ENCODE measurements around the gene ZCCHC17. TPM values are rescaled to one million over a fixed set of nuclear protein-coding genes. Genes with fewer than 3 reads are reported as not detected.
"Not testable (repeated sequence)": the region's sequence is repeated elsewhere in the genome, so short reads cannot be mapped to it uniquely, and the experiment has no call there.

Gene ZCCHC17
- total and polyA plus RNA-seq, 9 donors, result 25.4 to 36.8 (median 27.5) TPM

DNA sequence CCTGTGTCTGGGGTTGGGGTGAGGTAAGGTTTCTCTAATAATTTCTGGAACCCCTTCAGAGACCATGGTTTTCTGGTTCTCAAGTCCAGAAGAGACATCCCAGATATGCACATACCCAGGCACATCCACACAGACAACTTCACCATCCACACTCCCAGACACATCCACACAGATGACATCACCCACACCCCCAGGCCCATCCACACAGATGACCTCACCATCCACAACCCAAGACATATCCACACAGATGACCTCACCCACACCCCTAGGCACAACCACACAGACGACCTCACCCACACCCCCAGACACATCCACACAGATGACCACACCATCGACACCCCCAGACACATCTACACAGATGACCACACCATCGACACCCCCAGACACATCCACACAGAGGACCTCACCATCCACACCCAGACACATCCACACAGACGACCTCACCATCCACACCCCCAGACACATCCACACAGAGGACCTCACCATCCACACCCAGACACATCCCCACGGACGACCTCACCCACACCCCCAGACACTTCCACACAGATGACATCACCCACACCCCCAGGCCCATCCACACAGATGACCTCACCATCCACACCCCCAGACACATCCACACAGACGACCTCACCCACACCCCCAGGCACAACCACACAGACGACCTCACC is 89.9 kb downstream of the ZCCHC17 start:
- not testable (repeated sequence) for H3K36me3 ChIP-seq (ENCODE audit: control insufficient read depth, insufficient read depth, low read length); H3K27ac ChIP-seq (ENCODE audit: low read length); H3K4me3 ChIP-seq (ENCODE audit: low read length); H3K9me3 ChIP-seq (replicated peaks; ENCODE audit: control insufficient read depth, low read depth, low read length); H3K27me3 ChIP-seq (ENCODE audit: control insufficient read depth, insufficient read depth, low read length); DNase-seq
- peaks cover 16% of the 10 kb centered on the region for H3K4me1 ChIP-seq (ENCODE audit: control insufficient read depth, insufficient read depth, low read length)
- 75% methylated on average over 4 of the region's 8 CpGs for WGBS (ENCODE audit: insufficient coverage)

DNA sequence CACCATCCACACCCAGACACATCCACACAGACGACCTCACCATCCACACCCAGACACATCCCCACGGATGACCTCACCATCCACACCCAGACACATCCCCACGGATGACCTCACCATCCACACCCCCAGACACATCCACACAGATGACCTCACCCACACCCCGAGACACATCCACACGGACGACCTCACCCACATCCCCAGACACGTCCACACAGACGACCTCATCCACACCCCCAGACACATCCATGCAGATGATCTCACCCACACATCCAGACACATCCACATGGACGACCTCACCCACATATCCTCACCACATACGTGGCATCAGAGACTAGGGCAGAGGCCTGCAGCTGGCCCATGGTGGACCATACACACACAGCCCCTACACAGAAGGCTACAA is 90.8 kb downstream of the ZCCHC17 start:
- H3K27me3 ChIP-seq (ENCODE audit: control insufficient read depth, insufficient read depth, low read length), result no peaks in the 10 kb centered on the region
- H3K4me3 ChIP-seq (ENCODE audit: low read length), result no peak overlapping the region
- H3K9me3 ChIP-seq (replicated peaks; ENCODE audit: control insufficient read depth, low read depth, low read length), result no peaks in the 10 kb centered on the region
- no peak for DNase-seq
- H3K27ac ChIP-seq (ENCODE audit: low read length), result no peak overlapping the region
- WGBS (ENCODE audit: insufficient coverage), result 61% methylated on average over 10 of the region's 10 CpGs
- no peaks in the 10 kb centered on the region for H3K36me3 ChIP-seq (ENCODE audit: control insufficient read depth, insufficient read depth, low read length)
- peaks cover 7% of the 10 kb centered on the region for H3K4me1 ChIP-seq (ENCODE audit: control insufficient read depth, insufficient read depth, low read length)

DNA sequence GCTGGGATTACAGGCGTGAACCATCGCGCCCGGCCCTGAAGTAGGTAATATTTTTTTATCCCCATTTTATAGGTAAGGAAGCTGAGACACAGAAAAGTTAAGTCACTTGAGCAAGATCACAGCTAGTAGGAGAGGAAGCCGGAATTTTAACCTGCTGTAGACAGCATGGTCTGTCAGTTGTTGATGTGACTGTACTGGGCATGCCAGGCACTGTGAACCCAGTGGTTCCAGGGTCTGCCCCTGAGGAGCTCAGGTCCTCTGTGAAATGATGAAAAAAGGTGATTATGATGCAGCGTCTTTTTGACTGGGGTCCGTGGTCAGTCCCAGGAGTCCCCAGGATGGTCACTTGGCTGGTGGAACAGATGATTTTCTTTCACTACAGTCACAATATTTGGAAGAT is 92.8 kb downstream of the ZCCHC17 start:
- H3K4me3 ChIP-seq (ENCODE audit: low read length), result no peak overlapping the region
- H3K36me3 ChIP-seq (ENCODE audit: control insufficient read depth, insufficient read depth, low read length), result no peaks in the 10 kb centered on the region
- peaks cover 5% of the 10 kb centered on the region for H3K4me1 ChIP-seq (ENCODE audit: control insufficient read depth, insufficient read depth, low read length)
- H3K27me3 ChIP-seq (ENCODE audit: control insufficient read depth, insufficient read depth, low read length), result no peaks in the 10 kb centered on the region
- DNase-seq, result no peak
- 92% methylated on average over 1 of the region's 7 CpGs for WGBS (ENCODE audit: insufficient coverage)
- no peaks in the 10 kb centered on the region for H3K9me3 ChIP-seq (replicated peaks; ENCODE audit: control insufficient read depth, low read depth, low read length)
- no peak overlapping the region for H3K27ac ChIP-seq (ENCODE audit: low read length)

DNA sequence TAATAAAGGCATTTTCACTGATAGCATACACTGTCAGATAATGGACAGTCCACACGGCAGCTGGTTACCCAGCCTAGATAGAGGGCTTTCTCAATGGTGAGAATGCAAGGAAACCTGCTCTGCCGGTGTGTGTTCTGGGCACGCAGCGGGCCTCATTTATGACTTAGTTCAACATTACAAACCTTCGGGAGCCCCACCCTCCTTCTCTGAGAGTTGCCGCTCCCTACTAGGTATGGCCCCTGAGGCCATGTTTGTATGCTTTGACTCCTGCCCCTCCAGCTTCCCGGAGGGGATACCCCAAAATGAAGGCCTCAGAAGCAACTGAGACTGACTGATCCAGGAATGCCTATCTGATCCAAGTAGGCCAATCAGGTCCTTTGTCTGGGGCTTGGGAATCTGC is 93.2 kb downstream of the ZCCHC17 start:
- no peak for DNase-seq
- H3K9me3 ChIP-seq (replicated peaks; ENCODE audit: control insufficient read depth, low read depth, low read length), result no peaks in the 10 kb centered on the region
- H3K27ac ChIP-seq (ENCODE audit: low read length), result no peak overlapping the region
- no peak overlapping the region for H3K4me3 ChIP-seq (ENCODE audit: low read length)
- 82% methylated on average over 2 of the region's 7 CpGs for WGBS (ENCODE audit: insufficient coverage)
- no peaks in the 10 kb centered on the region for H3K27me3 ChIP-seq (ENCODE audit: control insufficient read depth, insufficient read depth, low read length)
- no peaks in the 10 kb centered on the region for H3K36me3 ChIP-seq (ENCODE audit: control insufficient read depth, insufficient read depth, low read length)
- H3K4me1 ChIP-seq (ENCODE audit: control insufficient read depth, insufficient read depth, low read length), result peaks cover 8% of the 10 kb centered on the region

DNA sequence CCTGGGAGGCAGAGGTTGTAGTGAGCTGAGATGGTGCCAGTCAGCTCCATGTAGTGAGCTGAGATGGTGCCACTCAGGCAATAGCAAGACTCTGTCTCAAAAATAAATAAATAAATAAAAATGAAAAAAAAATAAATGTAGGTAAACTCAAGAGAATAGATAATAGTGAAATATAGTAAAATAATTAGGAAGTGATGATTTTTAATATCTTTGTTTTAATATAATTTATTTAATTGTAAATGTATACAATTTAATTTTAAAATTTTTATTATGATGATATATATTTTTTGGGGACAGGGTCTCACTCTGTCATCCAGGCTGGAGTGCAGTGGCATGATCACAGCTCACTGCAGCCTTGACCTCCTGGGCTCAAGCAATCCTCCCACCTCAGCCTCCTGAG is 96.6 kb downstream of the ZCCHC17 start:
- no peaks in the 10 kb centered on the region for H3K36me3 ChIP-seq (ENCODE audit: control insufficient read depth, insufficient read depth, low read length)
- H3K27ac ChIP-seq (ENCODE audit: low read length), result no peak overlapping the region
- peaks cover 8% of the 10 kb centered on the region for H3K4me1 ChIP-seq (ENCODE audit: control insufficient read depth, insufficient read depth, low read length)
- no peak overlapping the region for H3K4me3 ChIP-seq (ENCODE audit: low read length)
- no peaks in the 10 kb centered on the region for H3K9me3 ChIP-seq (replicated peaks; ENCODE audit: control insufficient read depth, low read depth, low read length)
- DNase-seq, result no peak
- no peaks in the 10 kb centered on the region for H3K27me3 ChIP-seq (ENCODE audit: control insufficient read depth, insufficient read depth, low read length)

DNA sequence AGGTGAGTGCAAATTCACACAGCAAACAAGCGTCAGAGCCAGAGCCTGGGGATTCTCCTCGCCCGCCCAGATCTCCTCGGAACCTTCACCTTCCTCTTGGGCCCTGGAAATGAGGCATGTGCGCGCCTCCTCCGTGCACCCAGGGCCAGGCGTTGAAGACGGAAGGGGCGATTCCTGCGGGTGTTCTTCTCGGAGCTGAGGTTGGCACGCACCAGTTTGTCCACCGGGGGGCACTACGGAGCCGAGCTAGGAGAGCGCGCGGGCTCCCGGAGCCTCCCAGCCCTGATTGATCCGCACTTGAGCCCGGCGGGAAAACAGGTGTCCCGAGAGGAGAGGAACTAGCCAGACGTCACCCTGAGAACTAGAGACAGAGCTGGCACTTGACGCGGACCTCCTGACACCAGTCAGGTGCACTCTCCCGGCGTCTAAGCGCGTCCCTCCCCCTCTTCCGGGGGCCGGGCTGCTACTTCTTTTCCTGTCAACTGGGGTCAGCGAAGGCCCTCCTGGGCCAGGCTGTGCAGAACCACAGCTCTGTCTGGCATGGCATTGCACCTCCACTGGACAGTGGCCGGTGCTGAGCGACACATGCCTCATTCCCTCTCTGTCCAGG is 97.9 kb downstream of the ZCCHC17 start:
- no peaks in the 10 kb centered on the region for H3K36me3 ChIP-seq (ENCODE audit: control insufficient read depth, insufficient read depth, low read length)
- peak overlapping the region; percentile 69 for H3K27ac ChIP-seq (ENCODE audit: low read length)

DNA sequence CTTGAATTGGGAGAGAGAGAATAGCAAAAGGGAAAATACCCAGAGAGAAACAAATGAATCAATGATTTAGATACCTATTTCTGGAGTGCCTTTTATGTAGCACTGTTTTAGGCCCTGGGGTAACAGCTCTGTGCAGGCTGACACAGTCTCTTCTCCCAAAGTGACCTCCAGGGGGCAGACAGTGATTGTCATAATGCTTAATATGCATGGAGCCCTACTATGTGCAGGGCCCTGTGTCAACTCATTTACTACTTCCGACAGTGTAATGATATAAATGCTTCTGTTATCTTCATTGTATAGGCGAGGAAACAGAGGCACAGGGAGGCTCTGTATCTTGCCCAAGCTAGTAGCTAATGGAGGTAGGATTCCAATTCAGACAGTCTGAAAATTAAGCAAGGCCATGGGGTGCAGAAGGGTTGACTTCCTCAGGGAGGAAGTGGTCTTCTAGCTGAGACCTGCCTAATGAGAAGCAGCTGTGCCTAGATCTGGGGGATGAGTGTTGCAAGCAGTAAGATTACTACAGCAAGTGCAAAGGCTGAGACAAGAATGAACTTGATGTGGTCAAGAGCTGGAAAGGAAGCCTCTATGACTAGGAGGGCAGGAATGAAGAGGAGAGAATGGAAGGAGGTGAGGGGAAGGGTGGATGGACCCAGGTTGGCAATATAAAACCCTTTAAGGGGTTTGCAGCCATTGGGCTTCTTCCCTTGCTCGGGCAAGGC is 100.0 kb downstream of the ZCCHC17 start:
- H3K36me3 ChIP-seq (ENCODE audit: control insufficient read depth, insufficient read depth, low read length), result no peaks in the 10 kb centered on the region
- no peak for DNase-seq
- H3K9me3 ChIP-seq (replicated peaks; ENCODE audit: control insufficient read depth, low read depth, low read length), result no peaks in the 10 kb centered on the region
- H3K27ac ChIP-seq (ENCODE audit: low read length), result no peak overlapping the region
- H3K4me3 ChIP-seq (ENCODE audit: low read length), result no peak overlapping the region
- H3K27me3 ChIP-seq (ENCODE audit: control insufficient read depth, insufficient read depth, low read length), result no peaks in the 10 kb centered on the region
- WGBS (ENCODE audit: insufficient coverage), result 60% methylated on average over 1 of the region's 3 CpGs
- peaks cover 8% of the 10 kb centered on the region for H3K4me1 ChIP-seq (ENCODE audit: control insufficient read depth, insufficient read depth, low read length)

More for the DNA sequence above, 97.9 kb downstream of the ZCCHC17 start:
- Histone ChIP-seq H3K4me3 (ENCODE audit: low read length) (peak overlapping the region; percentile 27), H3K9me3 (replicated peaks; ENCODE audit: control insufficient read depth, low read depth, low read length) (no peaks in the 10 kb centered on the region), H3K27me3 (ENCODE audit: control insufficient read depth, insufficient read depth, low read length) (no peaks in the 10 kb centered on the region), H3K4me1 (ENCODE audit: control insufficient read depth, insufficient read depth, low read length) (peaks cover 8% of the 10 kb centered on the region)
- WGBS (ENCODE audit: insufficient coverage), result under 1% methylated on average over 33 of the region's 36 CpGs
- peak; percentile 91 for DNase-seq

DNA sequence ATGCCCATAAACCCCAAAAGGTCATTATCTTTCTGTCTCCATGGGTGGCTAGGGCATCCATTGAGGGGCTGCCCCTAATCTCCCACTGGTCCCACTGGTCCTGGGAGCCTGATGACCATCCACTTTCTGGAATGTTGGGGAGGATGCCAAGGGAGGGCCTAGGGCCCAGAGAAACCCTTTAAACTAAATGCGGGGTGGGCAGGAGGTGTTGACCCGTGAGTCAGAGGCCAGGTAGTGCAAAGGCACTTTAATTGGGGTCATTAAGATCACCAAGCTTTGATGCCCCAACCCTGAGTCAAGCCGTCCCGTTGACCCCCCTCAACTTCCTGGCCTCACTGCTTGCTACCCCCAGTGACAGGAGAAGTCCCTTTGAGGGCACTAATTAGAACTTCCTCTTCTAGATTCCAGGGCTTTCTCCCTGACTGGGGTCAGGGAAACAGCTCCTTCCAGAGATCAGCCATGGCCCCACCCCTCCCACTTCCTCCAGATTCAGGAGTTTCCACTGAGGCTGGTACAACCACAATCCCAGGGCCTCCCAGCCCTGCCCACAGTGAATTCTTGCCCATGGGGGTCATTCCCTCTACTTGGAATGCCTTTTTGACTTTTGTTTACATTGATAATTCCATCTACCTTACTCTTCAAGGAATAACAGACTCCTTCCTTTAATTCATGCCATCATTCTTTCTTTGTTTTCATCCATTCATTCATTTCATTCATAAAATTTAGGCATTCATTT is 100.7 kb downstream of the ZCCHC17 start:
- Histone ChIP-seq H3K36me3 (ENCODE audit: control insufficient read depth, insufficient read depth, low read length) (no peaks in the 10 kb centered on the region), H3K27me3 (ENCODE audit: control insufficient read depth, insufficient read depth, low read length) (no peaks in the 10 kb centered on the region)
- whole genome bisulfite sequencing (ENCODE audit: insufficient coverage), result 27% methylated on average over 4 of the region's 4 CpGs

DNA sequence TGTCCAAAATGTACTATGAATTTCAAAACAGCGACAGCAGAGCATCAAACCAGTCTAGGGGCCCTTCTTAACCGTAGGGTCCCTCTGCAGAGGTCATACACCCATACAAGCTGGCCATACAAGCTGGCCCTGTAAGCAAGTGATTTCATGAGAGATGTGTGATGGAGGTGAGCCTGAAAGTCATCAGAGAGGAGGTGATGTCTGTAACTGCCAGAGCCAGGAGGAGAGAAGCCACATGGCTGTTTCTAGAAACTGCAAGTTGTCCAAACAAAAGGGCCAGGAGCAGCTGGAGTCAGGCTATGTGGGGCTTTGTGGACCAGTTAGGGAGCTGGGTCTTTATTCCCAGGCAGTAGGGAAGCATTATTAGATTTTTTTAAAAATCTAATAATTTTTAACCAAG is 101.4 kb downstream of the ZCCHC17 start:
- Histone ChIP-seq H3K36me3 (ENCODE audit: control insufficient read depth, insufficient read depth, low read length) (no peaks in the 10 kb centered on the region), H3K9me3 (replicated peaks; ENCODE audit: control insufficient read depth, low read depth, low read length) (no peaks in the 10 kb centered on the region), H3K4me1 (ENCODE audit: control insufficient read depth, insufficient read depth, low read length) (peaks cover 8% of the 10 kb centered on the region), H3K4me3 (ENCODE audit: low read length) (no peak overlapping the region), H3K27ac (ENCODE audit: low read length) (no peak overlapping the region), H3K27me3 (ENCODE audit: control insufficient read depth, insufficient read depth, low read length) (no peaks in the 10 kb centered on the region)
- DNase-seq, result no peak
- WGBS (ENCODE audit: insufficient coverage), result 100% methylated on average over 1 of the region's 2 CpGs

More for the DNA sequence above, 100.7 kb downstream of the ZCCHC17 start:
- no peak overlapping the region for H3K4me3 ChIP-seq (ENCODE audit: low read length)
- DNase-seq, result no peak
- H3K4me1 ChIP-seq (ENCODE audit: control insufficient read depth, insufficient read depth, low read length), result peaks cover 8% of the 10 kb centered on the region
- H3K27ac ChIP-seq (ENCODE audit: low read length), result no peak overlapping the region
- no peaks in the 10 kb centered on the region for H3K9me3 ChIP-seq (replicated peaks; ENCODE audit: control insufficient read depth, low read depth, low read length)

DNA sequence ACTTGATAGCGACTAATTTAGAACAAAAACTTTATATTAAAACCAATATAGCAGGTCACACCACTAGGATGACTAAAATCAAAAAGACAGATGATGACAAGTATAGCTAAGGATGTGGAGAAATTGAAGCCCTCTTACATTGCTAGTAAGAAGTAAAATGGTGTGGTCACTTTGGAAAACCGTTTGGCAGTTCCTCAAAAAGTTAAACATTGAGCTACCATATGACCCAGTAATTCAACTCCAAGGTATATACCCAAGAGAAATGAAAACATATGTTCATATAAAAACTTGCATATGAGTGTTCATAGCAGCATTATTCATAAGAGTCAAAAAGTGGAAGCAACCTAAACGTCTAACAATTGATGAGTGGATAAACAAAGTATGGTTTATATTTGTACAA is 103.1 kb downstream of the ZCCHC17 start:
- DNase-seq, result no peak
- H3K36me3 ChIP-seq (ENCODE audit: control insufficient read depth, insufficient read depth, low read length), result no peaks in the 10 kb centered on the region
- no peak overlapping the region for H3K4me3 ChIP-seq (ENCODE audit: low read length)
- no peaks in the 10 kb centered on the region for H3K9me3 ChIP-seq (replicated peaks; ENCODE audit: control insufficient read depth, low read depth, low read length)
- no CpG with 5 or more reads among the region's 3 CpGs for WGBS (ENCODE audit: insufficient coverage)
- H3K27me3 ChIP-seq (ENCODE audit: control insufficient read depth, insufficient read depth, low read length), result no peaks in the 10 kb centered on the region
- no peak overlapping the region for H3K27ac ChIP-seq (ENCODE audit: low read length)
- peaks cover 3% of the 10 kb centered on the region for H3K4me1 ChIP-seq (ENCODE audit: control insufficient read depth, insufficient read depth, low read length)
